Measurements from ENCODE around the gene GALNT17.

GALNT17 gene

GRCh38 chr7:71377062-71377461 is 245.1 kb downstream of the GALNT17 start (continued):
- TF ChIP-seq, protein P1, sequence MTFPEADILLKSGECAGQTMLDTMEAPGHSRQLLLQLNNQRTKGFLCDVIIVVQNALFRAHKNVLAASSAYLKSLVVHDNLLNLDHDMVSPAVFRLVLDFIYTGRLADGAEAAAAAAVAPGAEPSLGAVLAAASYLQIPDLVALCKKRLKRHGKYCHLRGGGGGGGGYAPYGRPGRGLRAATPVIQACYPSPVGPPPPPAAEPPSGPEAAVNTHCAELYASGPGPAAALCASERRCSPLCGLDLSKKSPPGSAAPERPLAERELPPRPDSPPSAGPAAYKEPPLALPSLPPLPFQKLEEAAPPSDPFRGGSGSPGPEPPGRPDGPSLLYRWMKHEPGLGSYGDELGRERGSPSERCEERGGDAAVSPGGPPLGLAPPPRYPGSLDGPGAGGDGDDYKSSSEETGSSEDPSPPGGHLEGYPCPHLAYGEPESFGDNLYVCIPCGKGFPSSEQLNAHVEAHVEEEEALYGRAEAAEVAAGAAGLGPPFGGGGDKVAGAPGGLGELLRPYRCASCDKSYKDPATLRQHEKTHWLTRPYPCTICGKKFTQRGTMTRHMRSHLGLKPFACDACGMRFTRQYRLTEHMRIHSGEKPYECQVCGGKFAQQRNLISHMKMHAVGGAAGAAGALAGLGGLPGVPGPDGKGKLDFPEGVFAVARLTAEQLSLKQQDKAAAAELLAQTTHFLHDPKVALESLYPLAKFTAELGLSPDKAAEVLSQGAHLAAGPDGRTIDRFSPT (tag by site-specific recombination; IDR thresholded peaks at IDR 0.05) = no peak

GRCh38 chr7:71377469-71377868 is 245.5 kb downstream of the GALNT17 start:
- Histone ChIP-seq H3K4me1 (ENCODE audit: control insufficient read depth, insufficient read depth, low read length) (no peaks in the 10 kb centered on the region), H3K4me3 (ENCODE audit: low read depth, low read length) (no peak overlapping the region), H3K27ac (ENCODE audit: extremely low read depth, low read depth, low read length) (no peak overlapping the region), H3K9me3 (ENCODE audit: control insufficient read depth, insufficient read depth, low read depth, low read length) (no peaks in the 10 kb centered on the region), H3K36me3 (ENCODE audit: control insufficient read depth in 2 of 2, insufficient read depth in 1 of 2, low read length in 2 of 2) (no peaks in the 10 kb centered on the region)
- TF ChIP-seq ZNF169 (tag by site-specific recombination; IDR thresholded peaks at IDR 0.05) (no peak), REPIN1 (tag by site-specific recombination; IDR thresholded peaks at IDR 0.05; ENCODE audit: low read depth) (no peak), ZBTB21 (tag by site-specific recombination; IDR thresholded peaks at IDR 0.05) (no peak), FEZF1 (tag by site-specific recombination; IDR thresholded peaks at IDR 0.05) (no peak)
- TF ChIP-seq, protein P2, sequence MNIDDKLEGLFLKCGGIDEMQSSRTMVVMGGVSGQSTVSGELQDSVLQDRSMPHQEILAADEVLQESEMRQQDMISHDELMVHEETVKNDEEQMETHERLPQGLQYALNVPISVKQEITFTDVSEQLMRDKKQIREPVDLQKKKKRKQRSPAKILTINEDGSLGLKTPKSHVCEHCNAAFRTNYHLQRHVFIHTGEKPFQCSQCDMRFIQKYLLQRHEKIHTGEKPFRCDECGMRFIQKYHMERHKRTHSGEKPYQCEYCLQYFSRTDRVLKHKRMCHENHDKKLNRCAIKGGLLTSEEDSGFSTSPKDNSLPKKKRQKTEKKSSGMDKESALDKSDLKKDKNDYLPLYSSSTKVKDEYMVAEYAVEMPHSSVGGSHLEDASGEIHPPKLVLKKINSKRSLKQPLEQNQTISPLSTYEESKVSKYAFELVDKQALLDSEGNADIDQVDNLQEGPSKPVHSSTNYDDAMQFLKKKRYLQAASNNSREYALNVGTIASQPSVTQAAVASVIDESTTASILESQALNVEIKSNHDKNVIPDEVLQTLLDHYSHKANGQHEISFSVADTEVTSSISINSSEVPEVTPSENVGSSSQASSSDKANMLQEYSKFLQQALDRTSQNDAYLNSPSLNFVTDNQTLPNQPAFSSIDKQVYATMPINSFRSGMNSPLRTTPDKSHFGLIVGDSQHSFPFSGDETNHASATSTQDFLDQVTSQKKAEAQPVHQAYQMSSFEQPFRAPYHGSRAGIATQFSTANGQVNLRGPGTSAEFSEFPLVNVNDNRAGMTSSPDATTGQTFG (tag by site-specific recombination; IDR thresholded peaks at IDR 0.05; ENCODE audit: borderline replicate concordance) = no peak
- POLR2A ChIA-PET = no interaction called here
- CTCF ChIA-PET = no interaction called here

DNA sequence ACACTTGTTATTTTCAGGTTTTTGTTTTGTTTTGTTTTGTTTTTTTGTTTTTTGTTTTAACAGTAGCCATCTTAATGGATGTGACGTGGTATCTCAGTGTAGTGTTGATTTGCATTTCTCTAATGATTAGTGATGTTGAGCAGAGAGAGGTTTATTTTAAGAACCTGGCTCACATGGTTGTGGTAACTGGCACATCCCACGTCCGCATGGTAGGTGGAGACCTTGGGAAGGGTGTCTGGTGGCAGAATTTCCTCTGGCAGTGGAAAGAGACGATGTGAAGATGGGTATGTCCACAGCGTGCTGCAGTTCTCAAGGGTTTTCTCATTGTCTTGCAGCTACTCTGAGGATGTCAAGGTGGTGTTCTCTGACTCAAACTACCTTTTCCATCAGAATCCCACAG is 252.2 kb downstream of the GALNT17 start:
- Histone ChIP-seq H3K27ac (ENCODE audit: extremely low read depth, low read depth, low read length) (no peak overlapping the region), H3K4me3 (ENCODE audit: low read depth, low read length) (no peak overlapping the region), H3K9me3 (ENCODE audit: control insufficient read depth, insufficient read depth, low read depth, low read length) (no peaks in the 10 kb centered on the region), H3K36me3 (ENCODE audit: control insufficient read depth in 2 of 2, insufficient read depth in 1 of 2, low read length in 2 of 2) (no peaks in the 10 kb centered on the region), H3K4me1 (ENCODE audit: control insufficient read depth, insufficient read depth, low read length) (no peaks in the 10 kb centered on the region)
- CTCF ChIA-PET = no interaction called here
- TF ChIP-seq ZNF362 (tag by site-specific recombination; IDR thresholded peaks at IDR 0.05) (no peak), ZNF76 (tag by site-specific recombination; IDR thresholded peaks at IDR 0.05; ENCODE audit: borderline replicate concordance, low read depth) (no peak), GLI4 (tag by site-specific recombination; IDR thresholded peaks at IDR 0.05) (no peak), ZNF560 (tag by site-specific recombination; IDR thresholded peaks at IDR 0.05; ENCODE audit: borderline replicate concordance) (no peak), ZNF488 (tag by site-specific recombination; IDR thresholded peaks at IDR 0.05) (no peak), PATZ1 (tag by site-specific recombination; IDR thresholded peaks at IDR 0.05) (no peak), ZNF555 (tag by site-specific recombination; conservative IDR thresholded peaks at IDR 0.05) (no peak)
- POLR2A ChIA-PET = no interaction called here

Data from HEK293 (cell line).